IgD-negative memory B cell (primary cell): Measurements from ENCODE around the gene LYPD1. TPM values are rescaled to one million over a fixed set of nuclear protein-coding genes. Genes with fewer than 3 reads are reported as not detected.
A peak's percentile ranks its signal among the peaks of the same experiment; 100 is the strongest.

ENCODE experiments used
- H3K27ac Mint-ChIP-seq, 3 donors: one replicate each; pipeline ENCODE4 v1.8.0; 2020 to 2022; ENCODE audit warnings: mild to moderate bottlenecking in 3 of 3, mixed read lengths in 3 of 3, moderate library complexity in 1 of 3
- H3K27me3 Mint-ChIP-seq: one replicate; pipeline ENCODE4 v1.8.0; 2021; ENCODE audit warnings: mixed read lengths
- H3K36me3 Mint-ChIP-seq: one replicate; pipeline ENCODE4 v1.8.0; 2020; ENCODE audit warnings: mild to moderate bottlenecking, mixed read lengths
- H3K4me1 Mint-ChIP-seq, 3 donors: one replicate each; pipeline ENCODE4 v1.8.0; 2020 to 2022; ENCODE audit warnings: mixed read lengths in 3 of 3, mild to moderate bottlenecking in 1 of 3
- H3K4me3 Mint-ChIP-seq, 4 donors: one replicate each; pipeline ENCODE4 v1.8.0; 2020 to 2022; ENCODE audit warnings: mild to moderate bottlenecking in 4 of 4, mixed read lengths in 4 of 4, moderate library complexity in 3 of 4
- H3K9me3 Mint-ChIP-seq, 3 donors: one replicate each; pipeline ENCODE4 v1.8.0; 2020 to 2021; ENCODE audit warnings: mixed read lengths in 3 of 3, mild to moderate bottlenecking in 1 of 3
- polyA plus RNA-seq: library from polyadenylated mRNA; unstranded; fragments of 300-500 nt; fragmentation: Illumina TruSeq; gene quantifications from one replicate; pipeline ENCODE4 v1.2.3, GENCODE V29; 2021

The LYPD1 gene
- polyA plus RNA-seq, 1 donor from 2014 or later: not detected

DNA sequence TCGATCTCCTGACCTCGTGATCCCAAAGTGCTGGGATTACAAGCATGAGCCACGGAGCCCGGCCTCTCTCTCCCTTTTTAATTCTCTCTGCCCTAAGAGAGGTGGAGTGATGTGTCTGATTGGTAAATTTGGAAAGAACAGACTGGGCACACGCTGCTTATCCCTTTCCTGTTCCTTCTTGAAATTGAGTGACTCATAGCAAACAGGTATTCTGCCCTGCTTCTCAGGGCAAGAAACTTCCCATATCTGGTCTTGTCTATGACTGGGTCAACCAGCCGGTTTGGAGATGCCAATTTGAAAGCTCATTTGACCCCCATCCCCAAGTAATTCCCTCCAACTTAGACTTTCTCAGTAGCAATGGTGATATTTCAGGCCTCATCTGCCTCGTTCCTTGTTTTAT lies 15.0 kb downstream of the LYPD1 start:
- H3K4me3 Mint-ChIP-seq: no peak overlapping the region
- H3K9me3 Mint-ChIP-seq: peaks cover 0 to 4% (median 1%) of the 10 kb centered on the region in 3 donors
- H3K36me3 Mint-ChIP-seq: no peaks in the 10 kb centered on the region
- H3K27me3 Mint-ChIP-seq: no peaks in the 10 kb centered on the region
- no peaks in the 10 kb centered on the region for H3K4me1 Mint-ChIP-seq
- no peak overlapping the region for H3K27ac Mint-ChIP-seq

DNA sequence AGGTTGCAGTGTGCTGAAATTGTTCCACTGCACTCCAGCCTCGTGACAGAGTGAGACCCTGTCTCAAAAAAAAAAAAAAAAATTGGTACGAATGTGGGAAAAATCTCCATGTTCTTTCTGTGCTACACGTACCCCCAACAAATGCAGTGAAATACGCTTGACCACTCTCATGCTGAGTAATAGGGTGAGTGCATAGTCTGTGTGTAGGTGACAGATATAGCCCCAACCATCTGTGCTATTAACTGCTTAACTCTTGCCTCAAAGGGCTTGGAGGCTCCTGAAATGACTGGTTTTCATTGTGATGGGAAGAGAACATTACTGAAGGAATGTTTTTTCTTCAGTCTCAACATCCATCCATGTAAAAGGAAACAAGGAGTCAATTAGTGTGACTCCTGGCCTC lies 15.7 kb downstream of the LYPD1 start:
- H3K9me3 Mint-ChIP-seq: peaks cover 0 to 4% (median 1%) of the 10 kb centered on the region in 3 donors

DNA sequence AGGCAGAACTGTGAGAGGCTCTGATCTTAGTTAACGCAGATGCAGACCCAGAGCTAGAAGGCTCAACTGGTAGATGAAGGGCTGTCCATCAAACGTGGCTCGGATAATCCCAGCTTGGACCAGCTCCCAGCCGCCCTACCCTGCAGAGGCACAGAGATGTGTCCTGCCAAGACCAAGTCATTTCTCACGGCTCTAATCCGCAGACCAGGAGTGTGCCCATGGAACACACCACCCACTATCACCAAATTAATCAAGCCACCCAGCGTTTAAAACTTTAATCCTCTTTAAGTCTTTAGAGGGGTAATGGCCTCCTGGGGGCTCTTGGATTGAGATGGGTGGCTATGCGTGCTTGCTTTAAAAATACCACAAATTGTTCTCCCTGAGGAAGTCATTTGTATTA lies 17.5 kb downstream of the LYPD1 start:
- Mint-ChIP-seq H3K36me3 (no peaks in the 10 kb centered on the region), H3K27me3 (peaks cover 5% of the 10 kb centered on the region), H3K4me1 (no peaks in the 10 kb centered on the region), H3K27ac (no peak overlapping the region), H3K9me3 (peaks cover 0 to 4% (median 1%) of the 10 kb centered on the region in 3 donors), H3K4me3 (no peak overlapping the region)

More for the DNA sequence above, 15.7 kb downstream of the LYPD1 start:
- H3K4me3 Mint-ChIP-seq: no peak overlapping the region
- no peaks in the 10 kb centered on the region for H3K36me3 Mint-ChIP-seq
- no peak overlapping the region for H3K27ac Mint-ChIP-seq
- H3K4me1 Mint-ChIP-seq: no peaks in the 10 kb centered on the region
- peaks cover 2% of the 10 kb centered on the region for H3K27me3 Mint-ChIP-seq

DNA sequence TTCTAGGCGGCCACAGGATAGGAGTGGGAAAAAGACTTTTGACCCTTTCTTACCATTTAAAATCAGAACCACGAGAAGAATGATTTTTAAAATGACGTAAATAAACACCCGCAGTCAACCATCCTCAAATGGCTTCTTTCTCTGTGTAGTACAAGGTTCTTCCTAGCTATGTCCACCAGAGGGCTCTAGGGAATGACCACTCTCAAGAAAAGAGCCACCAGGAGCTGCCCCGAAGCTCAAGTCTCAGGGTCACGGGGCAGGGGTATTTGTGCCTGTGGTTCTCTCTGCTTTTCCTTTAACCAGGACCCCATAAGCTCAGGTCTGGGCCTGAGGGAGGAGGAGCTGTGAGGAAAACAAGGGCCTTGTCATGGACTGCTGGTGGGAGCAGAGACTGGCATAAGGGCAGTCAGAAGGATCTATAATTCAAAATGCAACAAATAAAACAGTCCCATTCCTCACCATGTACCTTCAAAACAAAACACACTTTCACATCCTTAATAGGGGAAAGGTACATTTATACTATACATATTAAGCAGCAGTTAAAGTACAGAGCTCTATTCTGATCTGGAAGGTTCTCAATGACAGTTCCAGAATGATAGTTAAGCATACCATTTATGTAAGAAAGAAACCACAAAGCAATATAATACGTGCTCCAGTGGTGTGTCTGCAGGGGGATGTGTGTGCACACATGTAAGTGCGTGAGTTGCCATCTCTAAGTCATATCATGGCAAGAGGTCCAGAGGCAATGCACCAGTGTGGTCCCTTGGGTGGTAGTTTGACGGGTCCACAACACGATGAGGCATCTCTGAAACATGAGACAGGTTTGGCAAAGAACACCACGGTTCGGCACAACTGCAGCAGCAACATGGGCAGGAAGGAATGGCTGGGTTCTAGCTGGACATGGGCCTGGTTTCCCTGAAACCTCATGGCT lies 18.6 kb downstream of the LYPD1 start:
- no peaks in the 10 kb centered on the region for H3K36me3 Mint-ChIP-seq
- H3K27ac Mint-ChIP-seq: no peak overlapping the region
- peaks cover 0 to 4% (median 1%) of the 10 kb centered on the region in 3 donors for H3K9me3 Mint-ChIP-seq
- no peak overlapping the region for H3K4me3 Mint-ChIP-seq
- H3K4me1 Mint-ChIP-seq: peaks cover 0 to 4% (median 4%) of the 10 kb centered on the region in 3 donors
- H3K27me3 Mint-ChIP-seq: peaks cover 5% of the 10 kb centered on the region

- Mint-ChIP-seq H3K27me3 (peaks cover 8% of the 10 kb centered on the region), H3K4me1 (peaks cover 5 to 27% (median 20%) of the 10 kb centered on the region in 3 donors), H3K4me3 (peak overlapping the region in 1 of 4 donors; percentile 68), H3K36me3 (no peaks in the 10 kb centered on the region), H3K9me3 (peaks cover 0 to 2% (median 0%) of the 10 kb centered on the region in 3 donors), H3K27ac (peak overlapping the region in 2 of 3 donors; percentile 64 to 80)
These were observed 23.4 kb downstream of the LYPD1 start for GRCh38 chr2:132646540-132647108.

DNA sequence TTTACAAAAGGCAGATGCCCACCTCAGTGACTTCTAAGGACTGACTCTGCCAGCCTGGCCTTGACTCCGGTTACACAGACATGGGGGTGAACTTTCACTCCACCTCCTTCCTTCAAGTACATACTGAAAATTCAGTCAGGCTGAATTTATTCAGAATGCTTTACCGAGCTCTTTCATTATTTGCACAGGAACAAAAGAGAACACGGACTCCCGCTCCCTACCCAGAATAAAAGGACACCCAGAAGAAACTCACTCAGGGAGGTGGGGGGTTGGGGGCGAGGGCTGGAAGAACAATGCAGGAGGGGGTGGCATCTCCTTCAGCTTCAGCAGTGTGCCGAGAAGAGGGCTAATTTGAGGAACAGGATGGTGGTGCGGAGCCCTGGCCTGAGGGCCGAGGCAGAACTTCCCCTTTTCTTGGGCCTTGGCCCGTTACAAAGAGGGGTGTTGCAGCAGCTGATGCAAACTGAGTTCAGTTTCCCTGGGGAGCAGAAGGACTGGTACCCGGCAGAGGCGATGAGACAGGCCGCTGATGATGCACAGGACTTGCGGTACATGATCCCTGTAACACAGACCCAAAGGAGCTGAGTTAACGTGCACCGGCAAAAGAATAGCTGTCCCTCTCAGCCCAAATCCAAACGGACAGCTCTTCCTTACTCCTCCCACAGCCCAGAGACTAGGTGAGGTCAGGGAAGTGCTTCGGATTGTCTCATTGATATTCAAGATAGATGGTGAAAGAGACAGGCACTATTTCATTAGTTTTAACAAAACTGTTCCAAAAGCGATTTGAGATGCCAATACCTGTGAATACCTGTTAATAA lies 24.1 kb downstream of the LYPD1 start:
- Mint-ChIP-seq H3K4me3 (peak overlapping the region in 3 of 4 donors; percentile 9 to 79 (median 42)), H3K27ac (peak overlapping the region; percentile 49 to 90 (median 80)), H3K4me1 (peaks cover 5 to 27% (median 20%) of the 10 kb centered on the region in 3 donors), H3K36me3 (no peaks in the 10 kb centered on the region), H3K9me3 (peaks cover 0 to 2% (median 0%) of the 10 kb centered on the region in 3 donors), H3K27me3 (peaks cover 8% of the 10 kb centered on the region)

GRCh38 chr2:132645176-132645575 lies 24.8 kb downstream of the LYPD1 start:
- H3K4me1 Mint-ChIP-seq: peaks cover 5 to 27% (median 20%) of the 10 kb centered on the region in 3 donors
- peak overlapping the region in 3 of 4 donors; percentile 46 to 79 (median 75) for H3K4me3 Mint-ChIP-seq
- H3K27ac Mint-ChIP-seq: peak overlapping the region in 2 of 3 donors; percentile 49 to 55
- H3K9me3 Mint-ChIP-seq: peaks cover 0 to 2% (median 0%) of the 10 kb centered on the region in 3 donors
- H3K27me3 Mint-ChIP-seq: peaks cover 9% of the 10 kb centered on the region
- H3K36me3 Mint-ChIP-seq: no peaks in the 10 kb centered on the region

- peaks cover 0 to 2% (median 0%) of the 10 kb centered on the region in 3 donors for H3K9me3 Mint-ChIP-seq
- peaks cover 5 to 27% (median 20%) of the 10 kb centered on the region in 3 donors for H3K4me1 Mint-ChIP-seq
- H3K36me3 Mint-ChIP-seq: no peaks in the 10 kb centered on the region
- peak overlapping the region in 1 of 3 donors; percentile 47 for H3K27ac Mint-ChIP-seq
- no peak overlapping the region for H3K4me3 Mint-ChIP-seq
- peaks cover 6% of the 10 kb centered on the region for H3K27me3 Mint-ChIP-seq
These were observed 27.6 kb downstream of the LYPD1 start for GRCh38 chr2:132642415-132642814.

- Mint-ChIP-seq H3K4me1 (peaks cover 5 to 24% (median 17%) of the 10 kb centered on the region in 3 donors), H3K27ac (no peak overlapping the region), H3K36me3 (no peaks in the 10 kb centered on the region), H3K4me3 (no peak overlapping the region), H3K27me3 (peaks cover 6% of the 10 kb centered on the region), H3K9me3 (peaks cover 0 to 2% (median 0%) of the 10 kb centered on the region in 3 donors)
These were observed 28.2 kb downstream of the LYPD1 start for GRCh38 chr2:132641819-132642218.

DNA sequence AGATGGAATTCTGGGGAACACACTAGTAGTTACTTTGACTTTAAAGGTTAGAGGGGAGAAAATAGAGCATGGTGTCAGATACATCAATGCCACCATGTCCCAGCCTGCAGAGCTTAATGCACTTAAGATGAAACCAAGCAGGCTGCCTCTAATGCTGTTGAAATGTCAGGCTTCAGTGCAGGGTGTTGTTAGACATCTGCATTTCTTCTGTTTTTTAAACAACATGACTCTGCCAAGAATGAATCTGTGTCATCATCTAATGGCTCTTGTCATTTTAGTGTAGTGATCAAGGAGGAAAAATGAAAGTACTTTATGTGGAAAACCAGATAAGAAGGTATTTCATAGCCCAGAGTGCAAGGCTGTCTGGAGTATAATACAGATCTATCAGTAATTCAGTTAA lies 29.9 kb downstream of the LYPD1 start:
- no peak overlapping the region for H3K4me3 Mint-ChIP-seq
- H3K36me3 Mint-ChIP-seq: no peaks in the 10 kb centered on the region
- H3K9me3 Mint-ChIP-seq: peaks cover 0 to 2% (median 0%) of the 10 kb centered on the region in 3 donors
- H3K27me3 Mint-ChIP-seq: peaks cover 5% of the 10 kb centered on the region
- H3K4me1 Mint-ChIP-seq: peaks cover 0 to 15% (median 7%) of the 10 kb centered on the region in 3 donors
- H3K27ac Mint-ChIP-seq: no peak overlapping the region

DNA sequence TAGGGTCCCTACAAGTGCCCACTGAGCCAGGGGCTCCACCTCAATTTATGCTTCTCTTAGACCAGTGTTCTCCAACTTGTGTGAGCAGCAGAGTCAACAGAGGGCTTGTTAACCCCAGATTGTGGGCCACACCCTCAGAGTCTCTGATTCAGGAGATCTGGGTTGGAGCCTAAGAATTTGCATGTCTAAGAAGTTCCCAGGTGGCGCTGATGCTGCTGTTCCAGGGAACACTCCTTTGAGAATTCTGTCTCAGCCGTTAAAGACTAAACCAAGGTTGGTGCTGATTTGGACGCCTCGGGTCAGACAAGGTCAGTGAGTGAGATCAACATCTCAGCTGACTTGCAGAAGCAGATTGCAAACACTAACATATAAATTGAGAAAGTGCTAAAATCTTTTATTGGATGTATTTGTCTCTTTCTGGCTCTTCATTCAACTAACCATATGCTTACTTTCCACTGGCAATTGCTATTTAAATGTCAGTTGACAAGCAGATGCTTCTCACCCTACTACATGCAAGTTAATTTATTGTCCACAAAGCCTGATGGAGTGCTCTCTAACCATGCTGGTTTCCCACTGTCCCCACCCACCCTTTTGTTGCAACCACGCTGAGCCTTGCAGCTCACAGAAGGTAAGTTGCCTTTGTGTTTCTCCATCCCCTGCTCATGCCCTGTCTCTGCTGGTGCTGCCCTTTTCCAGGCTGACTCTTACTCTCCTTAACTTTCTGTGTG lies 31.5 kb downstream of the LYPD1 start:
- Mint-ChIP-seq H3K27ac (no peak overlapping the region), H3K27me3 (peaks cover 5% of the 10 kb centered on the region), H3K4me1 (peaks cover 0 to 10% (median 0%) of the 10 kb centered on the region in 3 donors)

GRCh38 chr2:132636346-132636745 lies 33.7 kb downstream of the LYPD1 start:
- Mint-ChIP-seq H3K4me1 (no peaks in the 10 kb centered on the region), H3K9me3 (peaks cover 0 to 2% (median 0%) of the 10 kb centered on the region in 3 donors), H3K4me3 (no peak overlapping the region), H3K27ac (no peak overlapping the region), H3K27me3 (peaks cover 5% of the 10 kb centered on the region), H3K36me3 (no peaks in the 10 kb centered on the region)

More for the DNA sequence above, 31.5 kb downstream of the LYPD1 start:
- H3K9me3 Mint-ChIP-seq: peaks cover 0 to 2% (median 0%) of the 10 kb centered on the region in 3 donors
- no peaks in the 10 kb centered on the region for H3K36me3 Mint-ChIP-seq
- no peak overlapping the region for H3K4me3 Mint-ChIP-seq

DNA sequence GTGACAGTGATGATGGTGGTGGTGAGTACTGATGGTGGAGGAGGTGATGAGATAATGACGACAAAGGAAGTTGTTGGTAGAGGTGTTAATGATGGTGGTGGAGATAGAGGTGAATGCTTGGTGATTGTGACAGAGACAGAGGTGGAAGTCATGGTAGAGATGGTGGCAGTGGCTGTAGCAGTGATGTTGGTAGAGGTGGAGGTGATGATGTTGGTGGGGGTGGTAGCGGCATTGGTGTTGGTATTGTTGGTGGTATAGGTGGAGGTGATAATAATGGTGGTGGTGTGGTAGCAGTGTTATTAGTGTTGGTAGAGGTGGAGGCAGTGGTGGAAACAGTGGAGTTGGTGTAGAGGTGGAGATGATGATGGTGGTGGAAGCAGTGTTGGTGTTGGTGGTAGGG lies 36.4 kb downstream of the LYPD1 start:
- Mint-ChIP-seq H3K4me3 (no peak overlapping the region), H3K36me3 (no peaks in the 10 kb centered on the region), H3K4me1 (no peaks in the 10 kb centered on the region), H3K9me3 (peaks cover 0 to 2% (median 0%) of the 10 kb centered on the region in 3 donors), H3K27me3 (peaks cover 5% of the 10 kb centered on the region), H3K27ac (no peak overlapping the region)
